Uterus (tissue), 2 donors: ENCODE results near the gene PLEKHM1.
"Not testable (repeated sequence)": the region's sequence is repeated elsewhere in the genome, so short reads cannot be mapped to it uniquely, and the experiment has no call there.

Experiments used
- POLR2A ChIP-seq, 2 donors: fragments of 450-650 bp; IDR thresholded peaks; one replicate each; pipeline ENCODE4 v1.6.1; 2016; ENCODE audit warnings: antibody characterized with exemption in 2 of 2, mild to moderate bottlenecking in 1 of 2, moderate library complexity in 1 of 2
- TF ChIP-seq, protein P1 (sequence below), 4 experiments: fragments of 200-600 bp in 2 of 4; fragments of 450-650 bp in 2 of 4; sonication (generic) in 2 of 4; IDR thresholded peaks; one replicate each; pipeline ENCODE4 v1.5.1; 2016 to 2019; ENCODE audit warnings: antibody characterized with exemption in 4 of 4, mild to moderate bottlenecking in 2 of 4, moderate library complexity in 1 of 4

DNA sequence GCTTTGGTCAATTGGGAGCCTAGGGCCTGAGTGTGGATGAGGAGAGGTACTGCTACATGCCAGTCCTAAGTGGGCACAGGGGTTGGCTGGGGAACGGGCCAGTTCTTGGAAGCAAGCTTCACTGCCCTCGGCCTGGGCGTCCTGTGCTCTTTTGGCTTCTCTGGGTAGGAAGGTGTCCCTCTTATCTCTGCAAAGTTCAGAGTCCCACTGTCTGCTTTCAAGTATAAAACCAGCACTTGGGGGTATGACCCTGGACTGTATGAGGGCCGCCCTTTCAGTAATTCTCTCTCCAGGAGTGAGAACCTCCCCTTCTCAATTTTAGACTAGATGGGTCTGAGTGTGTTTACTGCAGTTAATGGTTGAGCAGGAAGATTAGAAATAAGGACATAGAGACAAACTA is 1.6 kb upstream of the PLEKHM1 start:
- TF ChIP-seq, protein P1, sequence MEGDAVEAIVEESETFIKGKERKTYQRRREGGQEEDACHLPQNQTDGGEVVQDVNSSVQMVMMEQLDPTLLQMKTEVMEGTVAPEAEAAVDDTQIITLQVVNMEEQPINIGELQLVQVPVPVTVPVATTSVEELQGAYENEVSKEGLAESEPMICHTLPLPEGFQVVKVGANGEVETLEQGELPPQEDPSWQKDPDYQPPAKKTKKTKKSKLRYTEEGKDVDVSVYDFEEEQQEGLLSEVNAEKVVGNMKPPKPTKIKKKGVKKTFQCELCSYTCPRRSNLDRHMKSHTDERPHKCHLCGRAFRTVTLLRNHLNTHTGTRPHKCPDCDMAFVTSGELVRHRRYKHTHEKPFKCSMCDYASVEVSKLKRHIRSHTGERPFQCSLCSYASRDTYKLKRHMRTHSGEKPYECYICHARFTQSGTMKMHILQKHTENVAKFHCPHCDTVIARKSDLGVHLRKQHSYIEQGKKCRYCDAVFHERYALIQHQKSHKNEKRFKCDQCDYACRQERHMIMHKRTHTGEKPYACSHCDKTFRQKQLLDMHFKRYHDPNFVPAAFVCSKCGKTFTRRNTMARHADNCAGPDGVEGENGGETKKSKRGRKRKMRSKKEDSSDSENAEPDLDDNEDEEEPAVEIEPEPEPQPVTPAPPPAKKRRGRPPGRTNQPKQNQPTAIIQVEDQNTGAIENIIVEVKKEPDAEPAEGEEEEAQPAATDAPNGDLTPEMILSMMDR (IDR thresholded peaks at IDR 0.05), result not testable (repeated sequence)
- not testable (repeated sequence) for TF ChIP-seq POLR2A (IDR thresholded peaks at IDR 0.05)
